ENCODE measurements around the gene COL13A1.

The COL13A1 gene

GRCh38 chr10:69861251-69862240 is 59.8 kb downstream of the COL13A1 start:
- Histone ChIP-seq H3K4me3 (ENCODE audit: insufficient read depth, low read depth, low read length, poor library complexity, severe bottlenecking) (no peak overlapping the region), H3K36me3 (ENCODE audit: control insufficient read depth, insufficient read depth, low read length) (no peaks in the 10 kb centered on the region), H3K9me3 (ENCODE audit: control insufficient read depth, low read length) (no peaks in the 10 kb centered on the region), H3K4me1 (ENCODE audit: control insufficient read depth, insufficient read depth, low read length, poor library complexity, severe bottlenecking) (no peaks in the 10 kb centered on the region), H3K27me3 (replicated peaks; ENCODE audit: control insufficient read depth, insufficient read depth, low read length, poor library complexity, severe bottlenecking) (no peaks in the 10 kb centered on the region), H3K27ac (ENCODE audit: insufficient read depth, low read length, poor library complexity, severe bottlenecking) (no peak overlapping the region)
- no peak for DNase-seq

GRCh38 chr10:69862882-69863530 is 61.3 kb downstream of the COL13A1 start:
- no peak for DNase-seq
- Histone ChIP-seq H3K9me3 (ENCODE audit: control insufficient read depth, low read length) (no peaks in the 10 kb centered on the region), H3K27me3 (replicated peaks; ENCODE audit: control insufficient read depth, insufficient read depth, low read length, poor library complexity, severe bottlenecking) (no peaks in the 10 kb centered on the region), H3K27ac (ENCODE audit: insufficient read depth, low read length, poor library complexity, severe bottlenecking) (no peak overlapping the region), H3K4me1 (ENCODE audit: control insufficient read depth, insufficient read depth, low read length, poor library complexity, severe bottlenecking) (no peaks in the 10 kb centered on the region), H3K36me3 (ENCODE audit: control insufficient read depth, insufficient read depth, low read length) (no peaks in the 10 kb centered on the region), H3K4me3 (ENCODE audit: insufficient read depth, low read depth, low read length, poor library complexity, severe bottlenecking) (no peak overlapping the region)

GRCh38 chr10:69863580-69863979 is 61.9 kb downstream of the COL13A1 start:
- H3K4me1 ChIP-seq (ENCODE audit: control insufficient read depth, insufficient read depth, low read length, poor library complexity, severe bottlenecking), result no peaks in the 10 kb centered on the region
- no peak overlapping the region for H3K4me3 ChIP-seq (ENCODE audit: insufficient read depth, low read depth, low read length, poor library complexity, severe bottlenecking)
- H3K27ac ChIP-seq (ENCODE audit: insufficient read depth, low read length, poor library complexity, severe bottlenecking), result no peak overlapping the region
- H3K9me3 ChIP-seq (ENCODE audit: control insufficient read depth, low read length), result no peaks in the 10 kb centered on the region
- no peaks in the 10 kb centered on the region for H3K27me3 ChIP-seq (replicated peaks; ENCODE audit: control insufficient read depth, insufficient read depth, low read length, poor library complexity, severe bottlenecking)
- DNase-seq, result no peak
- H3K36me3 ChIP-seq (ENCODE audit: control insufficient read depth, insufficient read depth, low read length), result no peaks in the 10 kb centered on the region

- no peak overlapping the region for H3K4me3 ChIP-seq (ENCODE audit: insufficient read depth, low read depth, low read length, poor library complexity, severe bottlenecking)
- H3K9me3 ChIP-seq (ENCODE audit: control insufficient read depth, low read length), result no peaks in the 10 kb centered on the region
- H3K36me3 ChIP-seq (ENCODE audit: control insufficient read depth, insufficient read depth, low read length), result no peaks in the 10 kb centered on the region
- H3K27me3 ChIP-seq (replicated peaks; ENCODE audit: control insufficient read depth, insufficient read depth, low read length, poor library complexity, severe bottlenecking), result no peaks in the 10 kb centered on the region
- no peak for DNase-seq
- H3K27ac ChIP-seq (ENCODE audit: insufficient read depth, low read length, poor library complexity, severe bottlenecking), result no peak overlapping the region
- H3K4me1 ChIP-seq (ENCODE audit: control insufficient read depth, insufficient read depth, low read length, poor library complexity, severe bottlenecking), result no peaks in the 10 kb centered on the region
These were observed 62.6 kb downstream of the COL13A1 start for GRCh38 chr10:69864321-69864720.

GRCh38 chr10:69865450-69865849 is 63.7 kb downstream of the COL13A1 start:
- Histone ChIP-seq H3K4me1 (ENCODE audit: control insufficient read depth, insufficient read depth, low read length, poor library complexity, severe bottlenecking) (no peaks in the 10 kb centered on the region), H3K27me3 (replicated peaks; ENCODE audit: control insufficient read depth, insufficient read depth, low read length, poor library complexity, severe bottlenecking) (no peaks in the 10 kb centered on the region), H3K36me3 (ENCODE audit: control insufficient read depth, insufficient read depth, low read length) (no peaks in the 10 kb centered on the region), H3K27ac (ENCODE audit: insufficient read depth, low read length, poor library complexity, severe bottlenecking) (no peak overlapping the region), H3K4me3 (ENCODE audit: insufficient read depth, low read depth, low read length, poor library complexity, severe bottlenecking) (no peak overlapping the region), H3K9me3 (ENCODE audit: control insufficient read depth, low read length) (no peaks in the 10 kb centered on the region)
- no peak for DNase-seq

GRCh38 chr10:69866246-69866687 is 64.6 kb downstream of the COL13A1 start:
- no peak for DNase-seq
- H3K4me3 ChIP-seq (ENCODE audit: insufficient read depth, low read depth, low read length, poor library complexity, severe bottlenecking), result no peak overlapping the region
- no peaks in the 10 kb centered on the region for H3K4me1 ChIP-seq (ENCODE audit: control insufficient read depth, insufficient read depth, low read length, poor library complexity, severe bottlenecking)
- no peaks in the 10 kb centered on the region for H3K9me3 ChIP-seq (ENCODE audit: control insufficient read depth, low read length)
- H3K27ac ChIP-seq (ENCODE audit: insufficient read depth, low read length, poor library complexity, severe bottlenecking), result no peak overlapping the region
- H3K36me3 ChIP-seq (ENCODE audit: control insufficient read depth, insufficient read depth, low read length), result no peaks in the 10 kb centered on the region
- H3K27me3 ChIP-seq (replicated peaks; ENCODE audit: control insufficient read depth, insufficient read depth, low read length, poor library complexity, severe bottlenecking), result no peaks in the 10 kb centered on the region

GRCh38 chr10:69866688-69867461 is 65.2 kb downstream of the COL13A1 start:
- no peaks in the 10 kb centered on the region for H3K36me3 ChIP-seq (ENCODE audit: control insufficient read depth, insufficient read depth, low read length)
- H3K9me3 ChIP-seq (ENCODE audit: control insufficient read depth, low read length), result no peaks in the 10 kb centered on the region
- no peak overlapping the region for H3K4me3 ChIP-seq (ENCODE audit: insufficient read depth, low read depth, low read length, poor library complexity, severe bottlenecking)
- no peak for DNase-seq
- H3K4me1 ChIP-seq (ENCODE audit: control insufficient read depth, insufficient read depth, low read length, poor library complexity, severe bottlenecking), result no peaks in the 10 kb centered on the region
- no peaks in the 10 kb centered on the region for H3K27me3 ChIP-seq (replicated peaks; ENCODE audit: control insufficient read depth, insufficient read depth, low read length, poor library complexity, severe bottlenecking)
- H3K27ac ChIP-seq (ENCODE audit: insufficient read depth, low read length, poor library complexity, severe bottlenecking), result no peak overlapping the region

- Histone ChIP-seq H3K4me3 (ENCODE audit: insufficient read depth, low read depth, low read length, poor library complexity, severe bottlenecking) (no peak overlapping the region), H3K36me3 (ENCODE audit: control insufficient read depth, insufficient read depth, low read length) (no peaks in the 10 kb centered on the region), H3K9me3 (ENCODE audit: control insufficient read depth, low read length) (no peaks in the 10 kb centered on the region), H3K27me3 (replicated peaks; ENCODE audit: control insufficient read depth, insufficient read depth, low read length, poor library complexity, severe bottlenecking) (no peaks in the 10 kb centered on the region), H3K4me1 (ENCODE audit: control insufficient read depth, insufficient read depth, low read length, poor library complexity, severe bottlenecking) (no peaks in the 10 kb centered on the region), H3K27ac (ENCODE audit: insufficient read depth, low read length, poor library complexity, severe bottlenecking) (no peak overlapping the region)
- no peak for DNase-seq
These were observed 66.2 kb downstream of the COL13A1 start for GRCh38 chr10:69867699-69868558.

- DNase-seq, result no peak
- H3K4me1 ChIP-seq (ENCODE audit: control insufficient read depth, insufficient read depth, low read length, poor library complexity, severe bottlenecking), result no peaks in the 10 kb centered on the region
- no peak overlapping the region for H3K4me3 ChIP-seq (ENCODE audit: insufficient read depth, low read depth, low read length, poor library complexity, severe bottlenecking)
- no peak overlapping the region for H3K27ac ChIP-seq (ENCODE audit: insufficient read depth, low read length, poor library complexity, severe bottlenecking)
- H3K9me3 ChIP-seq (ENCODE audit: control insufficient read depth, low read length), result no peaks in the 10 kb centered on the region
- no peaks in the 10 kb centered on the region for H3K27me3 ChIP-seq (replicated peaks; ENCODE audit: control insufficient read depth, insufficient read depth, low read length, poor library complexity, severe bottlenecking)
- H3K36me3 ChIP-seq (ENCODE audit: control insufficient read depth, insufficient read depth, low read length), result no peaks in the 10 kb centered on the region
These were observed 67.1 kb downstream of the COL13A1 start for GRCh38 chr10:69868821-69869220.
